Stimulated activated CD4-positive, alpha-beta T cell treated with anti-CD3 and anti-CD28 coated beads, Interleukin-12 subunit alpha, Interleukin-12 subunit beta, amount 100 ng/mL, for 24 hours (primary cell): ENCODE data around the gene CHRNG.
A peak's percentile ranks its signal among the peaks of the same experiment; 100 is the strongest.
"Not testable (repeated sequence)": the region's sequence is repeated elsewhere in the genome, so short reads cannot be mapped to it uniquely, and the experiment has no call there.

Experiments
- DNase-seq, 2 experiments: peaks; one replicate each; pipeline ENCODE4 v3.0.0-alpha.2; 2020; ENCODE audit warnings: low read depth in 2 of 2

The CHRNG gene

DNA sequence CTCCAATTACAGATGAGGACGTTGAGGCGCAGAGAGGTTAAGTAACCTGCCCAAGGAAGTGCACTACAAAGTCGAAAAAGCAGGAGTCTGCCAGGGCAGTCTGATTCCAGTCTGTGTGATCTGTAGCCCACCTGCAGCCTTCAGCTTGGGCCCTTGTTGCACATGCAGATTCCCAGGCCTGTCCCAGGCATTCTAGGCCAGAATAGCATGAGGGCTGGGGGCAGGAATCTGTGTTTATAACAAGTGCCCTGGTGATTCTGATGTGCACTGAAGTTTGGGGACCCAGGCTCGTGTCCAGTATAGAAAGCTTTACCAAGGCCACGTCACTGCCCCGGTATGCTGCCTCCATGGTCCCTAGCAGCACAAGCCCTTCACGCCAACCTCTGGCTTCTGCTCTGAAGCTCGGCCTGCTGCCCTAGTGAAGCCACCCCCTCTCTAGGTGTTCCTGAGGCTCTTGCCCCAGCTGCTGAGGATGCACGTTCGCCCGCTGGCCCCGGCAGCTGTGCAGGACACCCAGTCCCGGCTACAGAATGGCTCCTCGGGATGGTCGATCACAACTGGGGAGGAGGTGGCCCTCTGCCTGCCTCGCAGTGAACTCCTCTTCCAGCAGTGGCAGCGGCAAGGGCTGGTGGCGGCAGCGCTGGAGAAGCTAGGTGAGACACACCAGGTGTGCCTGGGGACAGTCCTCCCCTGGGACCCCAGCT lies 4.6 kb downstream of the CHRNG start:
- no peak for DNase-seq

DNA sequence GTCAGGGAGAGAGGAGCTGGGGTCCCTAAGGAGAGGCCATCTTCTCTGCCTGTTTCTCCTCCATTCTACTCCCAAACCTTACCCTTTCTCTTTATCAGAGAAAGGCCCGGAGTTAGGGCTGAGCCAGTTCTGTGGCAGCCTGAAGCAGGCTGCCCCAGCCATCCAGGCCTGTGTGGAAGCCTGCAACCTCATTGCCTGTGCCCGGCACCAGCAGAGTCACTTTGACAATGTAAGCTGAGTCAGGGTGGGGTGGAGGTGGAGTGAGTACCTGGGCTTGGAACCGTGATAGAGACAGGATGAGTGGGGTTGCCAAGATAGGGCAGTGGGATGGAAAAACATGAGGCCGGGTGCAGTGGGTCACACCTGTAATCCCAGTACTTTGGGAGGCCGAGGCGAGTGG lies 5.2 kb downstream of the CHRNG start:
- DNase-seq, result no peak

- no peak for DNase-seq
Observed at GRCh38 chr2:232545511-232546375, 6.3 kb downstream of the CHRNG start.

- no peak for DNase-seq
Observed at GRCh38 chr2:232547991-232548390, 8.5 kb downstream of the CHRNG start.

DNA sequence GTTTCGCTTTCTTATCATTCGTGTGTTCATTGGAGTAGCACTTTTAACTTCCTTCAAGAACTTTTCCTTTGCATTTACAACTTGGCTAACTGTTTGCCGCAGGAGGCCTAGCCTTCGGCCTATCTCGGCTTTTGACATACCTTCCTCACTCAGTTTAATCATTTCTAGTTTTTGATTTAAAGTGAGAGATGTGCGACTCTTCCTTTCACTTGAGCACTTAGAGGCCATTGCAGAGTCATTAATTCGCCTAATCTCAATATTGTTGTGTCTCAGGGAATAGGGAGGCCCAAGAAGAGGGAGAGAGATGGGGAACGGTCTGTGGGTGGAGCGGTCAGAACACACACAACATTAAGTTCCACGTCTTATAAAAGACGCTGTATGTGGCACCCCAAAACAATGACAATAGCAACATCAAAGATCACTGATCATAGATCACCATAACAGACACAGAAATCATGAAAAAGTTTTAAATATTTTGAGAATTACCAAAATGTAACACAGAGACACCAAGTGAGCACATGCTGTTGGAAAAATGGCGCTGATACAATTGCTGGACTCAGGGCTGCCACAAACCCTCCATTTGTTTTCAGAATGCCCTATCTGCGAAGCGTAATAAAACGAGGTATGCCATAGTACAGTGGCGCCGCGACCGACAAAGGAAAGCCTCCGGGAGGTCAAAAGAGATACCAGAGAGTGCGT lies 10.3 kb downstream of the CHRNG start:
- no peak for DNase-seq

GRCh38 chr2:232550354-232551249 lies 11.1 kb downstream of the CHRNG start, which contains the start of the genes EIF4E2 and TIGD1:
EIF4E2 (plus strand) TSS chr2:232550689; CDS start chr2:232550725, 36 bp downstream.
TIGD1 (minus strand) TSS chr2:232550557; CDS start chr2:232549882, 675 bp downstream.
- DNase-seq, result peak; percentile 86 to 90

- no peak for DNase-seq
Observed at GRCh38 chr2:232551250-232551638, 11.8 kb downstream of the CHRNG start.

GRCh38 chr2:232551776-232552175 lies 12.3 kb downstream of the CHRNG start:
- no peak for DNase-seq

GRCh38 chr2:232556426-232556825 lies 16.9 kb downstream of the CHRNG start:
- DNase-seq, result no peak

- no peak for DNase-seq
Observed at GRCh38 chr2:232562515-232563151, 23.1 kb downstream of the CHRNG start.

DNA sequence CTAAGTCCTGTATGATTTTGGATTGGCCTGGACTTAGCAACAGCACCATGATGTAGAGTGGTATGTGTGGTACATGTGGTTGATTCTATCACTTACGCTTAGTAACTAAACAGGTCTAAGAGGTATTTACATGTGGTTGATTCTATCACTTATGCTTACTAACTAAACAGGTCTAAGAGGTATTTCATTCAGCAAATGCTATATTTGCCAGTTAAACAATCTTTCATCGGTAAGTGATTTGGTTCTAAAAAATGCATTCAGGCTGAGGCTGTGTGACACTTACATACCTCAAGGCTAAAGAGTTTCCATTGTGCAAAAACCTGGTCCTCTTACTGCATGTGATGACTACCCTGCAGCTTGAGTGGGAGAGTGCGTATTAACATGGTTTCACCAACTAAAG lies 24.1 kb downstream of the CHRNG start:
- no peak for DNase-seq

DNA sequence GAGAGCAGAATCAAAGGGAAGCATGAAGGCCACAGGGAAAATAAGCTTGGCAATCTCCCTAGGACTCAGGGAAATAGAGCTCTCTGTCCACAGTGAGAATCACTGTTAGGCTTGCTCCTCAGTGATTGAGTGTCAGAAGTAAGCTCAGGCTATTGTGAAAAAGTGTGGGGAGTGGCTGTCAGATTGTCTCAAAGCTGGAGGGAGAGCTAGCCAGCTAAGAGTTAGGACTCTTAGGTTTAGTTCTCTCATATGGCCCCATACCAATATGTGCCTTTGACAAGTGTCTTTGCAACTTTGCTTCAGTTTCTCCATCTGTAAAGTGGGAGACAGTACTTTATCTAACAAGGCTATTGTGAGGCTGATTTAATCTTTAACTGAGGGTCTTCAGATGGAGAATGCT lies 28.2 kb downstream of the CHRNG start:
- no peak for DNase-seq

DNA sequence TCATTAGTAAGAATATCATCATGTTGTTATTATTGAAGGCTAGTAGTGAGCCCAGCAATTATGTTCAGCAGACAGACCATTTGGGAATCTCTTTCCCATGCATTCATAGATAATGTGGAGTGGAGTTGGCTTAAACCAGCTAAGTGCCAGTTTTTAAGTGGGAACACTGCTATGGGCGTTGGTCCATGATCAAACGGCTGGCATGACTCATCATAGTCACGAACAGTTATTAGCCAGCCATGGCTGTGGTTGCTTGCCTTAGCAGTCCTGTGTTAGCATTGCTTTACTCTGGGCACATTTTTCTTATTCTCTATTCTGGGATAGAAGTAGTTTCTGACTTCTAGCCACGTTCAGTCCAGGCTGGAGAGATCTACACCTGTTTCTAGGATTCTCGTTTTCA lies 28.7 kb downstream of the CHRNG start:
- no peak for DNase-seq

GRCh38 chr2:232569541-232569940 lies 30.0 kb downstream of the CHRNG start:
- no peak for DNase-seq

DNA sequence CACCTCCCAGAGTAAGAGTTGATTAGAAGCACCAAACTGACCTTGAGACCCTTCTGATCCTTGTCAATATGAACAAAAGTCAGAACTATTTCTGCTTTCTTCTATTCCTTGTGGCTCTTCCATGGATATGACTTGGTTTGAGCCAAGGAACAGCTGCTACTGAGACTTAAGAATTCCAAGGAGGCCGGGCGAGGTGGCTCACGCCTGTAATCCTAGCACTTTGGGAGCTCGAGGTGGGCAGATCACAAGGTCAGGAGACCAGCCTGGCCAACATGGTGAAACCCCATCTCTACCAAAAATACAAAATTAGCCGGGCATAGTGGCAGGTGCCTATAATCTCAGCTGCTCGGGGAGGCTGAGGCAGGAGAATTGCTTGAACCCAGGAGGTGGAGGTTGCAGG lies 31.0 kb downstream of the CHRNG start:
- not testable (repeated sequence) for DNase-seq

- DNase-seq, result no peak
Observed at GRCh38 chr2:232571026-232571474, 31.6 kb downstream of the CHRNG start.

- DNase-seq, result no peak
Observed at GRCh38 chr2:232573042-232573441, 33.5 kb downstream of the CHRNG start.

- DNase-seq, result no peak
Observed at GRCh38 chr2:232573771-232574435, 34.4 kb downstream of the CHRNG start.

GRCh38 chr2:232574674-232575403 lies 35.3 kb downstream of the CHRNG start:
- no peak for DNase-seq

DNA sequence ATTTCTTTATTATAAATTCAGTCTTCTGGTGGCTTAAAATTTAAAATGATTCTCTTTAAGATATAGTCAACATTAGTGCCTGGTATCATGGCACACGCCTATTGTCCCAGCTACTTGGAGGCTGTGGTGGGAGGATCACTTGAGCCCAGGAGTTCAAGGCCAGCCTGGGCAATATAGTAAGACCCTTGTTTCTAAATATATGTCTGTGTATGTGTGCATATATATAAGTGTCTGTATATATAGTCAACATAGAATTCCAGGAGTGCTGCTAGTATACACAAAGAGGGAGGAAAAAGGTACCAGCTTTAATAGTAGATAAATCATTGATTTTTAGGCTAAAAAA lies 35.9 kb downstream of the CHRNG start:
- DNase-seq, result no peak
